NCI-H2171 treated with DMSO at 0.1 percent for 48 hours (cell line): ENCODE data around the gene PARD3.
"Not testable (repeated sequence)": the region's sequence is repeated elsewhere in the genome, so short reads cannot be mapped to it uniquely, and the experiment has no call there.

ENCODE experiments used
- DNase-seq: peaks from one replicate; lab custom pipeline; 2025; lab: John Stamatoyannopoulos, UW

The PARD3 gene

GRCh38 chr10:34766811-34767494, 48.1 kb downstream of the PARD3 start:
- DNase-seq: peak; percentile 55

- peak; percentile 82 for DNase-seq
These were observed 48.9 kb downstream of the PARD3 start for GRCh38 chr10:34766266-34766600.

- peak; percentile 59 for DNase-seq
These were observed 50.6 kb downstream of the PARD3 start for GRCh38 chr10:34764472-34764946.

- no peak for DNase-seq
These were observed 52.3 kb downstream of the PARD3 start for GRCh38 chr10:34762603-34763299.

DNA sequence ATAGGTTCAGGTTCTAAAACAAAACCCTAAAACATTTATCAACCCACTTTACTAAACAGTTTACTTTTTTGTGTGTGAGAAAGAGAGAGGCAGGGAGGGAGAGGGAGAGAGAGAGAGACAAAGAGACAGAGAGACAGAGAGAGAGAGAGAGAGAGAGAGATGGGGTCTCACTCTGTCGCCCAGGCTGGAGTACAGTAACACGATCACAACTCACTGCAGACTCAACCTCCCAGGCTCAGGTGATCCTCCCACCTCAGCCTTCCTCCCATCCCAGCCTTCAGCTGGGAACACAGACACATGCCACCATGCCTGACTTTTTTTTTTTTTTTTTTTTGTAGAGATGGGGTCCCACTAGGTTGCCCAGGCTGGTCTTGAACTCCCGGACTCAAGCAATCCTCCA, 52.9 kb downstream of the PARD3 start:
- DNase-seq: no peak

DNA sequence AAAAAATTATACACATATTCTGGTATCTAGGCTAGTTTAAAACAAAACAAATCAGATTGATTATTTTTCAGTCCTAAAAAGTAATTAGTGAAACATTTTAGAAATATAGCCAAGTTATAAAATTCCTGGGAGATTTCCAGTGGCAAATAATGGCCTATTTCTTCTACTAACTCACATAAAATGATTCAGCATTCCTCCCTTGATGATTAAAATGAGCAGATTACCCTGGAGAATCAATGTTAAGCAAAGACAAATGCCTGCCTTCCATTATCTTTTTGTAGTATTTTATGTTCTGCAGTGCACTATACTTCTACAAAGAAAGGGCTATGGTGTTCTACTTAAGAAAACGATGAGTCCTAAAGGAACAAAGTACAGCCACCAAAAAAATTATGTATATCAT, 53.6 kb downstream of the PARD3 start:
- no peak for DNase-seq

- no peak for DNase-seq
These were observed 54.5 kb downstream of the PARD3 start for GRCh38 chr10:34760606-34761005.

DNA sequence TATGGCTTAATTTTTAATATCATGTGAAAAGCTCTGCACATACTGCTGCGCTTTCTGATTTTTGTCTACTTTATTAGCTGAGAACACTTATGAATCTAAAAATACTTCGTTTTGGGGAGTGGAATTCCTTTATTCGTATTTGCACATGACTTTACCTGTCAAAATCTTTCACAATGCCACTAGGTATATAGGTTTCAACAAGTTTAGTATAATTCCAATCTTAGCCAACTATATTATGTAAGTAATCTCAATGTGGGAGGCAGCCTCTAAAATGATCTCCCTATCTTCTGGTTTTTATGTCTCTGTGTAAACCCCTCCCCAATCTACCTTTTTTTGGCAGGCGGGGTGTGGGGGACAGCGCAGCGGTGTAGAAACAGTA, 55.3 kb downstream of the PARD3 start:
- no peak for DNase-seq

- no peak for DNase-seq
These were observed 55.8 kb downstream of the PARD3 start for GRCh38 chr10:34759161-34759836.

GRCh38 chr10:34758447-34758996, 56.6 kb downstream of the PARD3 start:
- DNase-seq: no peak

GRCh38 chr10:34757933-34758332, 57.2 kb downstream of the PARD3 start:
- DNase-seq: no peak

DNA sequence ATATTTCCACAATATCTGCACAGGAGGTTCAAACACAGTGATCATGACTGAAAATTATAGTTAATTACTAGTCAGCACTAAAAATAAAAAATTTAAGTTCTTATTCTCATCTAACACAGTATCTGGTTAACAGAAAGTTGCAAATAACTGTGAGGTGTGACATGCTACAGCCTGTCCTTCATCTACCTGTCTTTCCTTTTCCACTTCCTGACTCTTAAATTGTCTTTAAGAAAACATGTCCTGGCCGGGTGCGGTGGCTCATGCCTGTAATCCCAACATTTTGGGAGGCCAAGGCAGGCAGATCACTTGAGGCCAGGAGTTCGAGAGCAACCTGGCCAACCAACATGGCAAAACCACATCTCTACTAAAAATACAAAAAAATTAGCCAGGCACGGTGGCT, 57.9 kb downstream of the PARD3 start:
- not testable (repeated sequence) for DNase-seq

DNA sequence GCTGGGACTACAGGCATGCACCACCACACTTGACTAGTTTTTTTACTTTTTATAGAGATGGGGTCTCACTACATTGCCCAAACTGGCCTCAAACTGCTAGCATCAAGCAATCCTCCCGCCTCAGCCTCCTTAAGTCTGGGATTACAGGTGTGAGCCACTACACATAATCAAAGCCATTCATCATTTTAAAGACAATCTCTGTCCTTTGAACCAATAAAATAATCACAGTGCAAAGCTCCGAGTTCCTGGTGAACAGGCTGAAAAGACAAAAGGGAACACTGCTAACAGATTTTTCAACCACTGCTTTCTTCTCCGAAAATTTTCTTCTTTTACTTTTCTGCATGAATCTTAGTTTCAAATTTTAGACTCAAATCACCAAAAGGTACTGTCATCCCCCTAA, 58.5 kb downstream of the PARD3 start:
- no peak for DNase-seq

GRCh38 chr10:34753014-34753757, 61.9 kb downstream of the PARD3 start:
- DNase-seq: no peak

DNA sequence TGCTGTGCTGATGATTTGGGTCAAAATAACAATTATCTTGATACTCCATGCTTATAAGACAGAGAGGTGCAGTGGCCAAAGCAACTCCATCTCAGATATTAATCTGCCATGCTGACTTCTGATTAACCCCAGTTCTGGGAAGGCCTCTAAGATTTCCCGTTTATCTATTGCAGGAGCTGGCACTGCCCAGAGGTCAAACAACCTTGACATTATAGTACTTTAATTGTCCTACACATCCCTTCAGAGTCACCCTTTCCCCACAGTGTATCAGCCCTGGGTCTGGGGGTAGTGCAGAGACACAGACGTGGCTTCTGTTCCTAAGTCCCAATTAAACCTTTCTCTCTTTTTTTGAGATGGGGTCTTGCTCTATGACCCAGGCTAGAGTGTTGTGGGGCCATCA, 63.8 kb downstream of the PARD3 start:
- DNase-seq: no peak

DNA sequence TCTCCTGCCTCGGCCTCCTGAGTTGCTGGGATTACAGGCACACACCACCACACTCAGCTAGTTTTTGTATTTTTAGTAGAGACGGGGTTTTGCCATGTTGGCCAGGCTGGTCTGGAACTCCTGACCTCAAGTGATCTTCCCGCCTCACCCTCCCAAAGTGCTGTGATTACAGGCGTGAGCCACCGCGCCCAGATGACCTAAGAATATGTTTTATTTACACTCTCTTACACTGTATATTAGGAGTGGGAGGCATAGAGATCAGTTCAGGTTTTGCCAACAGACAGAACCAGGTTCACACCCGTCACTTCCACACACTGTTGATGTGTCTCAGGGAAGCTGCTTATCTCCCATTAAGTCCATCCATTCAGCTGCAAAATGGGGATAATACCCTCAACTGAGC, 64.3 kb downstream of the PARD3 start:
- not testable (repeated sequence) for DNase-seq

DNA sequence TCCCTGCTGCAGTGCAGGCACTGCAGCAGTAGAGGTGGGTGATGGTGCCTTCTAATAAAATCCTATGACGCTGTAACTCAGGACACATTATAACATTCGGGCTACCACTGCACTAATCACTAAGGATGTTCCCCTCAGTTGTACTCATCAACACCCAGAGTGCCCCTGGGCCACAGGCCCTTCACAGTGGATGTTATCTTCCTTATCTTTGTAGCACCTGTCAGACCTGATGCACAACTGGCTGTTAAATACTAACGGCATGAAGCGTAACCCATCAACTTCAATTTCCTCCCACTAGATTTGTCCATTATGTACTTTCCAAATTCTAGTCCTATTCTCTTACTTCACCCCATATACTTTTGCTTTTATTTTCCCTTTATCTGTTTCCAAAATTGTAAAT, 66.3 kb downstream of the PARD3 start:
- no peak for DNase-seq

DNA sequence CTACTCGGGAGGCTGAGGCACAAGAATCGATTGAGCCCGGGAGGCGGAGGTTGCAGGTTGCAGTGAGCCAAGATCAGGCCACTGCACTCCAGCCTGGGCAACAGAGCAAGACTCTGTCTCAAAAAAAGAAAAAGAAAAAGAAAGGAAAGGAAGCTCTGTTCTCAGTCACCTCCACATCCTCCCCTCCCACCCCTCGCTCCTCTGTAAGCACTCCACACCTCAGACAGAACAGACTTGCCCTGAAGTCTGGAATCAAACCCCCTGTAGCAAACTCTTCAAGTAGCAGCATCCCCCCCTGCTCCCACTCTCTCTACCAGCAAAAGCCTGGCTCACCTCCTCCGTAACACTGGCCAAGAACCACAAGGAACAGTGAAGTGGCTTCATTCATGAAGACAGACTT, 66.7 kb downstream of the PARD3 start:
- DNase-seq: no peak

- DNase-seq: no peak
These were observed 69.0 kb downstream of the PARD3 start for GRCh38 chr10:34746094-34746493.

- no peak for DNase-seq
These were observed 69.9 kb downstream of the PARD3 start for GRCh38 chr10:34745244-34745643.

GRCh38 chr10:34744590-34744989, 70.5 kb downstream of the PARD3 start:
- no peak for DNase-seq

GRCh38 chr10:34743814-34744213, 71.3 kb downstream of the PARD3 start:
- peak; percentile 75 for DNase-seq
